Measurements from ENCODE around the gene SSR4. TPM values are rescaled to one million over a fixed set of nuclear protein-coding genes. Genes with fewer than 3 reads are reported as not detected.

The SSR4 gene
- total and polyA plus RNA-seq, 2 of the 13 experiments (the other 11 are each of a cell fraction or from before 2014, with no cell fraction given), result 214 to 288 TPM

GRCh38 chrX:153765138-153766079, 29.1 kb upstream of the SSR4 start (continued):
- no peak for TF ChIP-seq ELK4 (CRISPR knock-in tag; IDR thresholded peaks at IDR 0.05; ENCODE audit: borderline replicate concordance)
- TF ChIP-seq KLF9 (CRISPR knock-in tag; IDR thresholded peaks at IDR 0.05; ENCODE audit: low read depth), result no peak
- no peak for TF ChIP-seq ZNF576 (CRISPR knock-in tag; IDR thresholded peaks at IDR 0.05)
- no peak for TF ChIP-seq HDAC6 (IDR thresholded peaks at IDR 0.05; ENCODE audit: low read depth, low read length)
- no peak for TF ChIP-seq SOX6 (IDR thresholded peaks at IDR 0.05)
- TF ChIP-seq SOX6 (CRISPR knock-in tag; IDR thresholded peaks at IDR 0.05), result peak; percentile 25; the same call in 1 of the 2 replicates
- TF ChIP-seq SRF (IDR thresholded peaks at IDR 0.05; ENCODE audit: low read depth, low read length), result no peak
- no peak for TF ChIP-seq MIXL1 (CRISPR knock-in tag; IDR thresholded peaks at IDR 0.05)
- no peak for TF ChIP-seq ZNF775 (CRISPR knock-in tag; IDR thresholded peaks at IDR 0.05; ENCODE audit: borderline replicate concordance)
- no peak for TF ChIP-seq SOX13 (IDR thresholded peaks at IDR 0.05)
- TF ChIP-seq SOX13 (CRISPR knock-in tag; conservative IDR thresholded peaks at IDR 0.05 in 1 of 2, IDR thresholded peaks at IDR 0.05 in 1 of 2), result peak in 1 of 2 experiments; percentile 42; a peak in 1 of 4 replicates
- TF ChIP-seq ZNF740 (CRISPR knock-in tag; IDR thresholded peaks at IDR 0.05), result peak; percentile 41; the same call in 1 of the 2 replicates
- no peak for TF ChIP-seq ZNF75D (CRISPR knock-in tag; IDR thresholded peaks at IDR 0.05; ENCODE audit: borderline replicate concordance)
- TF ChIP-seq THAP9 (CRISPR knock-in tag; IDR thresholded peaks at IDR 0.05; ENCODE audit: borderline replicate concordance), result 0 out of 2 replicates have a peak, but pooled peaks have one; percentile 18
- no peak; the same call in 1 of the 2 replicates for TF ChIP-seq ARID4A (CRISPR knock-in tag; IDR thresholded peaks at IDR 0.05; ENCODE audit: borderline replicate concordance)
- TF ChIP-seq ARID3A (IDR thresholded peaks at IDR 0.05; ENCODE audit: low read depth, low read length), result no peak
- no peak for TF ChIP-seq MBNL3 (CRISPR knock-in tag; conservative IDR thresholded peaks at IDR 0.05)
